IgD-negative memory B cell (primary cell): ENCODE data around the gene ARHGAP33. TPM values are rescaled to one million over a fixed set of nuclear protein-coding genes. Genes with fewer than 3 reads are reported as not detected.
"Not testable (repeated sequence)": the region's sequence is repeated elsewhere in the genome, so short reads cannot be mapped to it uniquely, and the experiment has no call there.

Source experiments
- H3K27ac Mint-ChIP-seq, 3 donors: one replicate each; pipeline ENCODE4 v1.8.0; 2020 to 2022; ENCODE audit warnings: mild to moderate bottlenecking in 3 of 3, mixed read lengths in 3 of 3, moderate library complexity in 1 of 3
- H3K27me3 Mint-ChIP-seq: one replicate; pipeline ENCODE4 v1.8.0; 2021; ENCODE audit warnings: mixed read lengths
- H3K36me3 Mint-ChIP-seq: one replicate; pipeline ENCODE4 v1.8.0; 2020; ENCODE audit warnings: mild to moderate bottlenecking, mixed read lengths
- H3K4me1 Mint-ChIP-seq, 3 donors: one replicate each; pipeline ENCODE4 v1.8.0; 2020 to 2022; ENCODE audit warnings: mixed read lengths in 3 of 3, mild to moderate bottlenecking in 1 of 3
- H3K4me3 Mint-ChIP-seq, 4 donors: one replicate each; pipeline ENCODE4 v1.8.0; 2020 to 2022; ENCODE audit warnings: mild to moderate bottlenecking in 4 of 4, mixed read lengths in 4 of 4, moderate library complexity in 3 of 4
- H3K9me3 Mint-ChIP-seq, 3 donors: one replicate each; pipeline ENCODE4 v1.8.0; 2020 to 2021; ENCODE audit warnings: mixed read lengths in 3 of 3, mild to moderate bottlenecking in 1 of 3
- polyA plus RNA-seq: library from polyadenylated mRNA; unstranded; fragments of 300-500 nt; fragmentation: Illumina TruSeq; gene quantifications from one replicate; pipeline ENCODE4 v1.2.3, GENCODE V29; 2021

ARHGAP33 gene
- polyA plus RNA-seq, 1 donor from 2014 or later: not detected

GRCh38 chr19:35756377-35757230 is 18.8 kb upstream of the ARHGAP33 start, which contains the start of gene HSPB6:
Gene HSPB6 (minus strand): TSS chr19:35757029. CDS start chr19:35757008, 21 bp downstream.
- Mint-ChIP-seq H3K4me3 (peak within 1 kb of the TSS; percentile 96 to 99 (median 97)), H3K9me3 (peaks cover 0 to 2% (median 0%) of the 10 kb centered on the region in 3 donors), H3K36me3 (no peaks in the 10 kb centered on the region), H3K27me3 (peaks cover 13% of the 10 kb centered on the region), H3K4me1 (peaks cover 6 to 10% (median 9%) of the 10 kb centered on the region in 3 donors), H3K27ac (peak within 1 kb of the TSS; percentile 91 to 100 (median 96))

- peak overlapping the region; percentile 91 to 100 (median 96) for H3K27ac Mint-ChIP-seq
Observed at GRCh38 chr19:35757231-35757748, 18.1 kb upstream of the ARHGAP33 start.

GRCh38 chr19:35757749-35758608 is 17.4 kb upstream of the ARHGAP33 start, which contains the start of gene PROSER3:
Gene PROSER3 (plus strand): TSS chr19:35758176. CDS start chr19:35758216, 40 bp downstream.
- H3K27me3 Mint-ChIP-seq: peaks cover 13% of the 10 kb centered on the region
- H3K4me1 Mint-ChIP-seq: peaks cover 6 to 10% (median 9%) of the 10 kb centered on the region in 3 donors
- H3K27ac Mint-ChIP-seq: peak within 1 kb of the TSS; percentile 91 to 100 (median 96)
- peaks cover 0 to 2% (median 0%) of the 10 kb centered on the region in 3 donors for H3K9me3 Mint-ChIP-seq
- no peaks in the 10 kb centered on the region for H3K36me3 Mint-ChIP-seq
- H3K4me3 Mint-ChIP-seq: peak within 1 kb of the TSS; percentile 96 to 99 (median 97)

More at GRCh38 chr19:35757231-35757748, 18.1 kb upstream of the ARHGAP33 start:
- peaks cover 6 to 10% (median 9%) of the 10 kb centered on the region in 3 donors for H3K4me1 Mint-ChIP-seq
- peaks cover 0 to 2% (median 0%) of the 10 kb centered on the region in 3 donors for H3K9me3 Mint-ChIP-seq
- H3K36me3 Mint-ChIP-seq: no peaks in the 10 kb centered on the region
- H3K27me3 Mint-ChIP-seq: peaks cover 13% of the 10 kb centered on the region
- peak overlapping the region; percentile 96 to 99 (median 97) for H3K4me3 Mint-ChIP-seq

GRCh38 chr19:35759697-35760096 is 15.7 kb upstream of the ARHGAP33 start:
- Mint-ChIP-seq H3K4me3 (peak overlapping the region in 1 of 4 donors; percentile 96), H3K4me1 (peaks cover 6 to 10% (median 9%) of the 10 kb centered on the region in 3 donors), H3K36me3 (no peaks in the 10 kb centered on the region), H3K9me3 (peaks cover 0 to 2% (median 0%) of the 10 kb centered on the region in 3 donors), H3K27me3 (peaks cover 12% of the 10 kb centered on the region), H3K27ac (no peak overlapping the region)

- H3K4me1 Mint-ChIP-seq: peaks cover 6 to 9% (median 9%) of the 10 kb centered on the region in 3 donors
Observed at GRCh38 chr19:35760711-35761349, 14.5 kb upstream of the ARHGAP33 start.

GRCh38 chr19:35764432-35765315 is 10.7 kb upstream of the ARHGAP33 start:
- H3K4me1 Mint-ChIP-seq: peaks cover 0 to under 1% (median 0%) of the 10 kb centered on the region in 3 donors
- peaks cover 2% of the 10 kb centered on the region for H3K36me3 Mint-ChIP-seq
- H3K27ac Mint-ChIP-seq: no peak overlapping the region
- no peaks in the 10 kb centered on the region for H3K9me3 Mint-ChIP-seq
- no peak overlapping the region for H3K4me3 Mint-ChIP-seq
- H3K27me3 Mint-ChIP-seq: no peaks in the 10 kb centered on the region

More at GRCh38 chr19:35760711-35761349, 14.5 kb upstream of the ARHGAP33 start:
- Mint-ChIP-seq H3K4me3 (peak overlapping the region in 1 of 4 donors; percentile 45), H3K27ac (no peak overlapping the region), H3K36me3 (no peaks in the 10 kb centered on the region), H3K9me3 (peaks cover 0 to 2% (median 0%) of the 10 kb centered on the region in 3 donors), H3K27me3 (peaks cover 9% of the 10 kb centered on the region)

- Mint-ChIP-seq H3K27ac (no peak overlapping the region), H3K4me3 (no peak overlapping the region), H3K4me1 (no peaks in the 10 kb centered on the region), H3K27me3 (no peaks in the 10 kb centered on the region), H3K9me3 (no peaks in the 10 kb centered on the region), H3K36me3 (peaks cover 4% of the 10 kb centered on the region)
Observed at GRCh38 chr19:35766571-35767104, 8.7 kb upstream of the ARHGAP33 start.

GRCh38 chr19:35767288-35768081 is 7.9 kb upstream of the ARHGAP33 start:
- Mint-ChIP-seq H3K27ac (no peak overlapping the region), H3K4me3 (no peak overlapping the region), H3K36me3 (peaks cover 4% of the 10 kb centered on the region), H3K9me3 (no peaks in the 10 kb centered on the region), H3K4me1 (no peaks in the 10 kb centered on the region), H3K27me3 (no peaks in the 10 kb centered on the region)

GRCh38 chr19:35768082-35768421 is 7.3 kb upstream of the ARHGAP33 start:
- Mint-ChIP-seq H3K4me3 (peak overlapping the region in 1 of 4 donors; percentile 36), H3K4me1 (no peaks in the 10 kb centered on the region), H3K36me3 (peaks cover 4% of the 10 kb centered on the region), H3K27me3 (no peaks in the 10 kb centered on the region), H3K27ac (no peak overlapping the region), H3K9me3 (no peaks in the 10 kb centered on the region)

- H3K4me3 Mint-ChIP-seq, H3K4me1 Mint-ChIP-seq, H3K9me3 Mint-ChIP-seq, H3K27me3 Mint-ChIP-seq, H3K36me3 Mint-ChIP-seq: not testable (repeated sequence)
- peak overlapping the region in 1 of 3 donors; percentile 67 for H3K27ac Mint-ChIP-seq
Observed at GRCh38 chr19:35772362-35772761, 3.0 kb upstream of the ARHGAP33 start.

GRCh38 chr19:35773020-35773806 is 2.2 kb upstream of the ARHGAP33 start:
- Mint-ChIP-seq H3K4me3 (no peak overlapping the region), H3K27me3 (no peaks in the 10 kb centered on the region), H3K36me3 (peaks cover 3% of the 10 kb centered on the region), H3K9me3 (no peaks in the 10 kb centered on the region), H3K4me1 (peaks cover 0 to 10% (median 9%) of the 10 kb centered on the region in 3 donors), H3K27ac (peak overlapping the region in 1 of 3 donors; percentile 5)
